GM23248 (cell line): ENCODE results near the gene BEST3.

Experiments used
- EZH2 ChIP-seq: fragments of 200-600 bp; sonication (generic); IDR thresholded peaks from 2 replicates; pipeline ENCODE4 v1.6.1; 2018; ENCODE audit warnings: antibody characterized with exemption, mild to moderate bottlenecking; ENCODE audit not compliant: insufficient read depth, poor library complexity, severe bottlenecking
- EZH2phosphoT487 ChIP-seq: fragments of 200-600 bp; sonication (generic); IDR thresholded peaks from 2 replicates; pipeline ENCODE4 v1.6.1; 2018; ENCODE audit warnings: antibody characterized with exemption, moderate library complexity, mild to moderate bottlenecking, low read depth; ENCODE audit not compliant: insufficient read depth

DNA sequence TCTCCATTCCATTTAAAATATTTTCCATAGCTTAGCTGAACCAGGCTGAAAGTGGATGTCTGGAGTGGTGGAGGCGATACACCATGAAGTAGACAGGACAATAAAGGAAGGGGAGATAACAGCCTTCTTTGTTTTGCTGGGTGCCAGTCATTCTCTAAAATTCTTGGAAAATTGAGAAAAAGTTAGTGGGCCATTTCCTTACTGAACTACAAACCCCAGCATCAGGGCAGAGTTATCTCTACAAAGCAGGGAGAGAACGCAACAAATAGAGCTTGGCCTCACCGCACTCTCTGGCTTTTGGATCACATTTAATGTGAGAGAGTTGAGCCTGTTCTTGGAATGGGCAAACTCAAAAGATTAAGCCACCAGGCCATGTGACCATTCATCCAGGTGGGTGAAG lies 47.2 kb downstream of the BEST3 start:
- TF ChIP-seq EZH2, result no peak
- TF ChIP-seq EZH2phosphoT487, result no peak
